Upper lobe of right lung (tissue), 1 donor: Measurements from ENCODE around the gene GABPA. TPM values are rescaled to one million over a fixed set of nuclear protein-coding genes. Genes with fewer than 3 reads are reported as not detected.

Experiments
- ATAC-seq: fragments of 200-7000 bp; cut with Tn5 transposase; one replicate; pipeline ENCODE4 v1.9.1; 2020; ENCODE audit warnings: mild to moderate bottlenecking, moderate library complexity
- DNase-seq: peaks from one replicate; pipeline ENCODE4 v3.0.0-alpha.2; 2020
- H3K27ac ChIP-seq: fragments of 200-600 bp; one replicate; pipeline ENCODE4 v1.8.0; 2022
- H3K27me3 ChIP-seq: fragments of 200-600 bp; one replicate; pipeline ENCODE4 v1.8.0; 2022; ENCODE audit warnings: mild to moderate bottlenecking
- H3K36me3 ChIP-seq: fragments of 200-600 bp; one replicate; pipeline ENCODE4 v1.8.0; 2022
- H3K4me1 ChIP-seq: fragments of 200-600 bp; one replicate; pipeline ENCODE4 v1.8.0; 2022
- H3K4me3 ChIP-seq: fragments of 200-600 bp; one replicate; pipeline ENCODE4 v1.8.0; 2022; ENCODE audit warnings: mild to moderate bottlenecking
- H3K9me3 ChIP-seq: fragments of 200-600 bp; one replicate; pipeline ENCODE4 v1.8.0; 2022
- intact Hi-C: fragments of 100-400 bp; cut with DNase I; formaldehyde crosslinking; loops from one replicate; pipeline ENCODE4 v1.11.0; 2022
- total RNA-seq: library from RNA; stranded (reverse); fragmentation: NEBNext Ultra II Directional; extraction: Animal tissue kit (Norgen Biotek cat#: 25700); gene quantifications from one replicate; pipeline ENCODE4 v1.2.1, GENCODE V29; 2021
- TF ChIP-seq, protein P1 (sequence below): fragments of 200-600 bp; IDR thresholded peaks from one replicate; pipeline ENCODE4 v1.8.0; 2022; ENCODE audit warnings: antibody characterized with exemption
- donor health status: DM: no; HTN: yes; CAD: no; lungs with severe emphysema.

GABPA gene
- total RNA-seq, 1 donor from 2014 or later, result 27.8 TPM

DNA sequence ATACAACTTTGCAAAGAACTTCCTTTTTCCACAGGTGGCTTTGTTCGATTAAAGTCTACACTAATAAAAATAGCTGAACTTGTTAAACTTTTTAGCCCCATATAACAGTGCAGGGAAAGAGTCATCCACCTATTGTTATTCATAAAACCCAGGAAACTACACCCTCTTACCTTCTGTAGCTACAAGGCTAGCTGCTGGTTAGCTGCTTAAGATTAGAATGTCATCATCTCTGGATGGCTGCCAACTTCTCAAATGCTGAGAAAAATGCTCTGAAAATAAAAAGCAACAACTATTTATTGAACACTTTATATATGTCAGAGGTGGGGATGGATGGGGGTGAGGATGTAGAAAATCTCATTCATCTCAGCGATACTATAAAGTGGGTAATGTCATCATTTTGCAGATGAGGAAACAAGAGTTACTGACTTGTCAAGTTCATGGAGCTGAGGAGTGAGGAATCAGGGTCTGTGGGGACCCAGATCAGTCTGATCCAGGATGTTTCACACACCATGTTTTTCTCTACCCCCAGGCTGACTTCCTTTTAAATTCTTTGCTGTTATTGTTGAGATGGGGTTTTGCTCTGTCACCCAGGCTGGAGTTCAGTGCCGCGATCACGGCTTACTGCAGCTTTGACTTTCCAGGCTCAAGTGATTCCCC lies 17.2 kb upstream of the GABPA start:
- Histone ChIP-seq H3K27me3 (no peaks in the 10 kb centered on the region), H3K4me1 (no peaks in the 10 kb centered on the region), H3K27ac (no peak overlapping the region), H3K36me3 (peaks cover 27% of the 10 kb centered on the region), H3K9me3 (no peaks in the 10 kb centered on the region), H3K4me3 (no peak overlapping the region)
- intact Hi-C loops, result no loop called here
- DNase-seq (no peak), ATAC-seq (no peak)
- TF ChIP-seq, protein P1, sequence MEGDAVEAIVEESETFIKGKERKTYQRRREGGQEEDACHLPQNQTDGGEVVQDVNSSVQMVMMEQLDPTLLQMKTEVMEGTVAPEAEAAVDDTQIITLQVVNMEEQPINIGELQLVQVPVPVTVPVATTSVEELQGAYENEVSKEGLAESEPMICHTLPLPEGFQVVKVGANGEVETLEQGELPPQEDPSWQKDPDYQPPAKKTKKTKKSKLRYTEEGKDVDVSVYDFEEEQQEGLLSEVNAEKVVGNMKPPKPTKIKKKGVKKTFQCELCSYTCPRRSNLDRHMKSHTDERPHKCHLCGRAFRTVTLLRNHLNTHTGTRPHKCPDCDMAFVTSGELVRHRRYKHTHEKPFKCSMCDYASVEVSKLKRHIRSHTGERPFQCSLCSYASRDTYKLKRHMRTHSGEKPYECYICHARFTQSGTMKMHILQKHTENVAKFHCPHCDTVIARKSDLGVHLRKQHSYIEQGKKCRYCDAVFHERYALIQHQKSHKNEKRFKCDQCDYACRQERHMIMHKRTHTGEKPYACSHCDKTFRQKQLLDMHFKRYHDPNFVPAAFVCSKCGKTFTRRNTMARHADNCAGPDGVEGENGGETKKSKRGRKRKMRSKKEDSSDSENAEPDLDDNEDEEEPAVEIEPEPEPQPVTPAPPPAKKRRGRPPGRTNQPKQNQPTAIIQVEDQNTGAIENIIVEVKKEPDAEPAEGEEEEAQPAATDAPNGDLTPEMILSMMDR, result no peak

DNA sequence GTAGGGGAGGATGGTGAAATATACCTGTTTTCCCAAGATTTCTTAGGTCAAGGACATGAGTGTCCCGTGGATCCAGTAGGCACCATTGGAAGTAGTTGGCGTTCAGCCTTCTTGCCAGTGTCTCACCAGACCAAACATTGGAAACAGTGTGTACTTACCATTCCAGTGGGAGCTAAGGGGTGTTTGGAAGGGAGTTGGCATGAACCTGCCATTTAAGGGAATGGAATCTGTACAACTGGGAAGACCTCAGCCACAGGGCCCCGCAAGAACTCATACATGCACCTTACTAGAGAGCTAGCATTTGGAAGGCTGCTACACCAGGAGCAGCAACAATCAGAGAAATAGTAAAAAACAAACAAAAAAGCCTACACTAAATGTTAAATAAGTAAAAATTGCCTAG lies 12.8 kb upstream of the GABPA start:
- TF ChIP-seq, protein P1, result no peak
- peaks cover 71% of the 10 kb centered on the region for H3K36me3 ChIP-seq
- intact Hi-C loops, result no loop called here

DNA sequence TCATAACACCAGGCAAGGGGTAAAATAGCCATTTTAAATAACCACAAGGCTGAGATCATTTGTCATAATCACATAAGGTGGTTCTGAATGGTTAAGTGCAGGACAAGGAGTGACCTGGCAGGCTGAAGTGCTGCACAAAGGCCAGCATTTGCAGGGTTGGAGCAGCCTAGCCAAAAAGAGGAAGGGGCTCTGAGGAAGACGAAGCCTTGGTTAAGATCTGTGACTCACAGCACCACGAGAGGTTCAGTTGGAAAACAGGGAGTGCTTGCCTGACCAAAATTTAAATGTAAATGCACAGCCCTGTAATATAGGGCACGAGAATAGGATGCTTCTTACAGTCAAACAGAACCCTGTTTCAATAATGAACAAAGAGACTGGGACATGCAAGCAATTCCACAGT lies 12.1 kb upstream of the GABPA start:
- DNase-seq, result no peak
- no peaks in the 10 kb centered on the region for H3K4me1 ChIP-seq
- H3K9me3 ChIP-seq, result no peaks in the 10 kb centered on the region

More for the DNA sequence above, 12.8 kb upstream of the GABPA start:
- H3K27ac ChIP-seq, result no peak overlapping the region
- H3K27me3 ChIP-seq, result no peaks in the 10 kb centered on the region
- DNase-seq, result no peak
- H3K4me3 ChIP-seq, result no peak overlapping the region
- H3K9me3 ChIP-seq, result no peaks in the 10 kb centered on the region
- ATAC-seq, result no peak
- H3K4me1 ChIP-seq, result no peaks in the 10 kb centered on the region

DNA sequence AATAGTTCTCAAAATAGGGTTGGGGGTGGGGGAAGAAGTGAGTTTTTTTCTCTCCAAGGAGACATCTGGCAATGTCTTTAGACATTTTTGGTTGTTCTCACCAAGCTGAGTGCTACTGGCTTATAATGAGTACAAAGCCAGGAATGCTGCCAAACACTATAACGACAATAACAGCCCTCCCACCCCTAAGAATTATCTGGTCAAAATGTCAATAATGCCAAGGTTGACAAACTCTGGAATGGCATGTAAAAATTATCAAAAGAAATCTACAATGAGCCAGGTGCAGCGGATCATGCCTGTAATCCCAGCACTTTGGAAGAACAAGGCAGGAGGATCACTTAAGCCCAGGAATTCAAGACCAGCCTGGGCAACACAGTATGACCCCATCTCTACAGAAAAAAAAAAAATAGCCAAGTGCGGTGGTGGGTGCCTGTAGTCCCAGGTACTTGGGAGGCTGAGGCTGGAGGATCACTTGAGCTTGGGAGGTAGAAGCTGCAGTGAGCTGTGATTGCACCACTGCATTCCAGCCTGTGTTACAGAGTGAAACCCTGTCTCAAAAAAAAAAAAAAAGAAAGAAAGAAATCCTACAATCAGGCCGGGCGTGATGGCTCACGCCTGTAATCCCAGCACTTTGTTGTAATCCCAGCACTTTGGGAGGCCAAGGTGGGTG lies 2.5 kb upstream of the GABPA start:
- Histone ChIP-seq H3K9me3 (no peaks in the 10 kb centered on the region), H3K27me3 (no peaks in the 10 kb centered on the region), H3K27ac (no peak overlapping the region), H3K36me3 (peaks cover 27% of the 10 kb centered on the region), H3K4me3 (no peak overlapping the region), H3K4me1 (peaks cover 28% of the 10 kb centered on the region)
- intact Hi-C loops, result no loop called here
- DNase-seq (no peak), ATAC-seq (no peak)
- TF ChIP-seq, protein P1, result no peak

More for the DNA sequence above, 12.1 kb upstream of the GABPA start:
- no peak overlapping the region for H3K27ac ChIP-seq
- ATAC-seq, result no peak
- H3K4me3 ChIP-seq, result no peak overlapping the region
- H3K27me3 ChIP-seq, result no peaks in the 10 kb centered on the region
- peaks cover 77% of the 10 kb centered on the region for H3K36me3 ChIP-seq
- TF ChIP-seq, protein P1, result no peak
- intact Hi-C loops, result no loop called here

DNA sequence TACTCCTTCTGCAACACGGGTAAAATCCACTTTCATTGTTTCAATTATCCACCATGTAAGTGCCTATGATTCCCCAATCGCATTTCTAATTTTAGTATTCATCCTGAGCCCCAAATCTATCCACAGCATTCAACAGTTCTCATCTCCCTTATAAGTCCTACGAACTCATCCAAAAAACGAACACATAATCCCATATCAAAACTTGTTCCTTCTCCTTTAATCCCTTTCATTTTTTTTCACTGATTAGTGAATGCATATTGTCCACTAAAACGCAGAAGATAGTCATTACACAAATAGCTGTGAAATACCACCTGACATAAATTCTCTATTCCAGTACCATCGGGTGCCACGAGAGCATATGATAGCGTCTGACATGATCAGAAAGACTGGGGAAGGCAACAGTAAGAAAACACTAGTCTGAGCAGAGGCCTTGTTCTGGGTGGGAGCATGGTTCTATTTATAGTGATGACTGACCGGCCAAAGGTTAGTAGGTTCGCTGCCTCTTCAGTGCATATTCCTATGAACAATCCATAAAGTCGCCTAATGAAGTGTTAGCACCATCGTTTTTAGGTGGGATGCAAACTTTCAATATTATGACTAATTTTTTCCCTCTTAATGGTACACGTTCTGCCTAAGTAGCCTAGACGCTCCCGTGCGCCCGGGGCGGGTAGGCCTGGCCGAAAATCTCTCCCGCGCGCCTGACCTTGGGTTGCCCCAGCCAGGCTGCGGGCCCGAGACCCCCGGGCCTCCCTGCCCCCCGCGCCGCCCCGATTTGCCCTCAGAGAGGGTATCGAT lies 716 bp upstream of the GABPA start:
- H3K9me3 ChIP-seq, result no peaks in the 10 kb centered on the region
- ATAC-seq (peak; percentile 0), DNase-seq (peak; percentile 72)
- peak overlapping the region; percentile 78 for H3K4me3 ChIP-seq
- no peaks in the 10 kb centered on the region for H3K27me3 ChIP-seq
- H3K27ac ChIP-seq, result peak overlapping the region; percentile 99
- TF ChIP-seq, protein P1, result no peak
- peaks cover 32% of the 10 kb centered on the region for H3K4me1 ChIP-seq
- intact Hi-C loops, result no loop called here
- peaks cover 9% of the 10 kb centered on the region for H3K36me3 ChIP-seq
